Pancreas (tissue), 10 donors: Measurements from ENCODE around the gene THRA. TPM values are rescaled to one million over a fixed set of nuclear protein-coding genes. Genes with fewer than 3 reads are reported as not detected.

Experiments used
- ATAC-seq, 4 donors: fragments of 200-7000 bp; cut with Tn5 transposase; one replicate each; pipeline versions ENCODE4 v1.8.0 to v1.9.1; 2020; ENCODE audit warnings: mild to moderate bottlenecking in 4 of 4, moderate library complexity in 4 of 4
- DNase-seq, 6 donors: peaks; one replicate each; pipeline ENCODE4 v3.0.0-alpha.2; 2020
- FAIRE-seq: peaks from 2 replicates; lab custom pipeline; 2012; peaks lifted over from hg19 to GRCh38; lab: Jason Lieb, UNC
- H3K27ac ChIP-seq, 4 donors: fragments of 200-600 bp; sonication (generic); 1 replicate in 3 of 4; 2 replicates in 1 of 4; pipeline versions ENCODE4 v1.5.0 to v1.8.0; 2020
- H3K27me3 ChIP-seq, 4 donors: fragments of 200-600 bp; one replicate each; pipeline ENCODE4 v1.8.0; 2021
- H3K36me3 ChIP-seq, 3 donors: fragments of 200-600 bp; sonication (generic) in 1 of 3; one replicate each; pipeline versions ENCODE4 v1.5.0 to v1.8.0; 2020 to 2021
- H3K4me1 ChIP-seq, 3 donors: fragments of 200-600 bp; one replicate each; pipeline ENCODE4 v1.8.0; 2021
- H3K4me3 ChIP-seq, 4 donors: fragments of 200-600 bp; sonication (generic) in 2 of 4; one replicate each; pipeline versions ENCODE4 v1.5.0 to v1.8.0; 2020 to 2021
- H3K9me3 ChIP-seq, 4 donors: fragments of 200-600 bp; one replicate each; pipeline ENCODE4 v1.8.0; 2021
- CTCF ChIP-seq, 4 donors: fragments of 200-600 bp; sonication (generic) in 3 of 4; IDR thresholded peaks; one replicate each; pipeline versions ENCODE4 v1.5.0 to v1.8.0; 2021; ENCODE audit warnings: antibody characterized with exemption in 4 of 4
- WGBS, 2 donors: extraction: QIAGEN DNeasy Blood & Tissue Kit; methylation state at CpG; one replicate each; pipeline ENCODE4 v1.1.7; 2013; 5-methylcytosine and 5-hydroxymethylcytosine counted together
- intact Hi-C, 3 donors: fragments of 100-400 bp; cut with DNase I; formaldehyde crosslinking; loops; one replicate each; pipeline versions ENCODE4 v1.11.1 to v1.14.2; 2022
- polyA plus RNA-seq, 2 donors: library from polyadenylated mRNA; stranded (reverse); fragments of 200-250 nt; gene quantifications; one replicate each; pipeline ENCODE4 v1.2.3, GENCODE V29; 2013
- total RNA-seq, 6 donors: library from RNA; stranded (reverse); fragmentation: NEBNext Ultra II Directional in 4 of 6; extraction: Animal tissue kit (Norgen Biotek cat#: 25700) in 4 of 6; gene quantifications; one replicate each; pipeline versions ENCODE4 v1.2.1 to v1.2.4, GENCODE V29; 2021 to 2023
- donor health status: healthy with polysubstance abuse.
- donor health status: DM: no; HTN: no; CAD: no; lungs with moderate emphysema.
- donor health status: DM: no; HTN: no; CAD: no.
- donor health status: control.
- donor health status: control.
- donor health status: Bipolar disorder and iron deficiency.
- donor health status: DM: yes; HTN: yes; CAD: no.
- donor health status: DM: no; HTN: no; CAD: no.
- donor health status: DM: no; HTN: no; CAD: no.
- donor health status: DM: yes; HTN: yes; CAD: no.

Gene THRA
- total and polyA plus RNA-seq, 8 donors = 13.8 to 35.7 (median 22.6) TPM

GRCh38 chr17:40020146-40020545, 42.6 kb upstream of the THRA start:
- Histone ChIP-seq H3K4me3 (no peak overlapping the region), H3K27ac (no peak overlapping the region), H3K36me3 (peaks cover 0 to 24% (median 0%) of the 10 kb centered on the region in 3 donors), H3K27me3 (no peaks in the 10 kb centered on the region), H3K4me1 (peaks cover 0 to 12% (median 7%) of the 10 kb centered on the region in 3 donors), H3K9me3 (no peaks in the 10 kb centered on the region)
- DNase-seq (peak in 1 of 6 donors; percentile 51), FAIRE-seq (no peak), ATAC-seq (no peak)
- no peak for TF ChIP-seq CTCF (IDR thresholded peaks at IDR 0.05)
- 90 to 94% methylated on average over 13 of the region's 13 CpGs for WGBS, 2 donors
- intact Hi-C loops = loop anchor here in 1 of 3 donors (10.0 kb wide), 1 partner anchor 145 kb away; no protein-coding TSS in a partner anchor

DNA sequence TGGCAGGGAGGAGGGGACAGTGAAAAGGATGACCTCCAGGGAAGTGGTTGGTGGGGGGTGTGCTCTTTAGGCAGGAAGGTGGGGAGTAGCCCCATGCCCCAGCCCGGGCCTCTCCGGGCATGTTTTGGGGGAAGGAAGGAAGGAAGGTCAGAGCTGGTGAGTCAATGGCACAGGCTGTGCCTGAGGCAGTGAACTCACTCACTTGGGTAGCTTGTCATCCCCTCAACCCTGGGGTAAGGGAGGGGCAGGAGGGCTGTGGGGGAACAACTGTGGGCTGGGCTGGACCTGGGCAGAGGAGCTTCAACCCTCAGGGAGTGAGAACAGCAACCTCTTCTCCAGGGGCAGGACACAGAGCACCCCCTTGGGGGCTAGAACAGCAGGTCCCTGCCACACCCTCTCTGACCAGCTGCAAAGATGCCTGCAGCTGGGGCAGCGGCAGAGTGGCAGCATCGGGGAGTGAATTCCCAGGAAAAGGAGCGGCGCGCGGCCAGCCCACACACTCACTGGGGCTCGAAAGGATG, 41.3 kb upstream of the THRA start:
- intact Hi-C loops = loop anchor here in 1 of 3 donors (10.0 kb wide), 1 partner anchor 143 kb away; no protein-coding TSS in a partner anchor
- ATAC-seq = no peak
- Histone ChIP-seq H3K36me3 (peaks cover 0 to 33% (median 0%) of the 10 kb centered on the region in 3 donors), H3K27me3 (no peaks in the 10 kb centered on the region), H3K9me3 (no peaks in the 10 kb centered on the region), H3K4me3 (no peak overlapping the region), H3K27ac (no peak overlapping the region), H3K4me1 (peaks cover 0 to 12% (median 7%) of the 10 kb centered on the region in 3 donors)
- no peak for TF ChIP-seq CTCF (IDR thresholded peaks at IDR 0.05)
- 94% methylated on average over 9 of the region's 9 CpGs for WGBS, 2 donors
- DNase-seq = no peak
- FAIRE-seq = no peak

GRCh38 chr17:40022497-40022896, 40.3 kb upstream of the THRA start:
- intact Hi-C loops = loop anchor here in 1 of 3 donors (10.0 kb wide), 1 partner anchor 142 kb away; no protein-coding TSS in a partner anchor
- no peak for FAIRE-seq
- H3K4me3 ChIP-seq = no peak overlapping the region

GRCh38 chr17:40022961-40023541, 39.7 kb upstream of the THRA start:
- H3K36me3 ChIP-seq = peaks cover 0 to 37% (median 0%) of the 10 kb centered on the region in 3 donors
- no peak for FAIRE-seq
- TF ChIP-seq CTCF (IDR thresholded peaks at IDR 0.05) = no peak
- peaks cover 0 to 15% (median 7%) of the 10 kb centered on the region in 3 donors for H3K4me1 ChIP-seq
- H3K27ac ChIP-seq = peak overlapping the region in 2 of 4 donors; percentile 11 to 41
- H3K9me3 ChIP-seq = no peaks in the 10 kb centered on the region
- WGBS, 2 donors = 70 to 76% methylated on average over 19 of the region's 19 CpGs
- H3K27me3 ChIP-seq = no peaks in the 10 kb centered on the region
- intact Hi-C loops = loop anchor here in 1 of 3 donors (10.0 kb wide), 1 partner anchor 142 kb away; no protein-coding TSS in a partner anchor
- peak in 3 of 4 donors; percentile 29 to 40 (median 34) for ATAC-seq
- peak in 1 of 6 donors; percentile 65 for DNase-seq
- H3K4me3 ChIP-seq = no peak overlapping the region

More at GRCh38 chr17:40022497-40022896, 40.3 kb upstream of the THRA start:
- Histone ChIP-seq H3K27me3 (no peaks in the 10 kb centered on the region), H3K36me3 (peaks cover 0 to 33% (median 0%) of the 10 kb centered on the region in 3 donors), H3K27ac (no peak overlapping the region), H3K4me1 (peaks cover 0 to 15% (median 7%) of the 10 kb centered on the region in 3 donors), H3K9me3 (no peaks in the 10 kb centered on the region)
- DNase-seq = no peak
- 91 to 94% methylated on average over 9 of the region's 9 CpGs for WGBS, 2 donors
- no peak for TF ChIP-seq CTCF (IDR thresholded peaks at IDR 0.05)
- no peak for ATAC-seq
